AG10803 (cell line): ENCODE results near the gene ITFG1.
A peak's percentile ranks its signal among the peaks of the same experiment; 100 is the strongest.

Source experiments
- DNase-seq: peaks from one replicate; pipeline ENCODE4 v3.0.0; 2010; ENCODE audit warnings: low read depth
- H3K4me3 ChIP-seq: 2 replicates; pipeline ENCODE4 v1.5.1; 2011; ENCODE audit warnings: mild to moderate bottlenecking, low read length, control low read depth
- CTCF ChIP-seq: conservative IDR thresholded peaks from 2 replicates; pipeline ENCODE4 v1.5.1; 2011; ENCODE audit warnings: mild to moderate bottlenecking, low read length, control low read depth, inconsistent platforms

Gene ITFG1

DNA sequence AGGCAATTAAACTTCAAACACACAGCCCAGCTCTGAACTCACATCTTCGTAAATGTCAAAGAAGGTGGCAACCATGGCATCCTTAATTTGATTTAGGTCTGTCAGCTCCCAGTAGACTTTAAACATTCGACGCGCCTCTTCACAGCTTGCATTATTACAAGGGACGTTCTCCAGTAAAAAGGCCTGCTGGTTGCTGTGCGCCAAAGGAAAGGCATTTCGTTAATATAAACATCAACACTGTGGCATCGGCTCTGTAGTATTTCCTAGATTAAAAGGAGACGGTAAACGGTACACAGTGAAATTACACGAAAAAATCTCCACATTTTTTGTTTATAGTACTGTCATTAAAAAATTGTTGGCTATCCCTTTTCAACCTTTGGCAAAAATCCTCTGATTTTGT lies 200.4 kb downstream of the ITFG1 start:
- DNase-seq = no peak
- TF ChIP-seq CTCF = no peak
- H3K4me3 ChIP-seq = no peak overlapping the region

- peak; percentile 73 for TF ChIP-seq CTCF
- H3K4me3 ChIP-seq = no peak overlapping the region
- peak; percentile 10 for DNase-seq
Measured at GRCh38 chr16:47258874-47259461, 201.9 kb downstream of the ITFG1 start.

DNA sequence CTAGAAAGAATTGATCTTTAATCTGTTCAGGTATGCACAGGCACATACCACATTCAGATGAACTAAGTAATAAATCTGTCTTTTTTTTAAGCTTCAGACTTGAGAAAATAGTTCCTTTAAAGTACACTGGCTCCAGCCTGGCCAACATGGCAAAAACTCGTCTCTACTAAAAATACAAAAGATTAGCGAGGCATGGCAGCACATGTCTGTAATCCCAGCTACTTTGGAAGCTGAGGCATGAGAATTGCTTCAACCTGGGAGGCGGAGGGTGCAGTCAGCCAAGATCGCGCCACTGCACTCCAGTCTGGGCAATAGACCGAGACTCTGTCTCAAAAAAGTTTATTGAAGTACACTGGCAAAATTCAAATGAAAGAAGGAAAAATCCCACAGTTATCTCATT lies 206.1 kb downstream of the ITFG1 start:
- H3K4me3 ChIP-seq = no peak overlapping the region
- no peak for DNase-seq
- TF ChIP-seq CTCF = no peak

DNA sequence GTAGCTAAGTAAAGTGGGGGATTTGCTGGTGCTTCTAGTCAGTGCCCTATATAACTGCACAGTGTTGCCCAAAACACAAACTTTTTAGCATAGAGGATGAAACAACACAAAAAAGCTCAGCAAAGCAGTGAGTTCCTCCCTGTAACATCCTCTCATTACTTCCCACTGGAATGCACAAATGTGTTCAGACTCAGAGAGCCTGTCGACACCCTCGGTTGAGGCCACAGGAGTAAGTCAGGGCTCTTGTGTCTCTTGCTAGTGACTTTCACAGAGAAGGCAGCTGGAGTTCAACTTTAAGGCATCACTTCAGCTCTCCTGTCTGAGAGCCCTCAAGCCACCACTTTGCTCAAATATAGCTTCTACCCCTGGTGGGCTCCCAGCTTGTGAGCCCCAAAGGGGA lies 209.9 kb downstream of the ITFG1 start:
- no peak for TF ChIP-seq CTCF
- peak; percentile 6 for DNase-seq

GRCh38 chr16:47247690-47248089 lies 213.2 kb downstream of the ITFG1 start:
- H3K4me3 ChIP-seq = no peak overlapping the region
- TF ChIP-seq CTCF = no peak
- DNase-seq = no peak

More for the DNA sequence above, 209.9 kb downstream of the ITFG1 start:
- no peak overlapping the region for H3K4me3 ChIP-seq

GRCh38 chr16:47244206-47244605 lies 216.7 kb downstream of the ITFG1 start:
- TF ChIP-seq CTCF = no peak
- H3K4me3 ChIP-seq = no peak overlapping the region
- no peak for DNase-seq

DNA sequence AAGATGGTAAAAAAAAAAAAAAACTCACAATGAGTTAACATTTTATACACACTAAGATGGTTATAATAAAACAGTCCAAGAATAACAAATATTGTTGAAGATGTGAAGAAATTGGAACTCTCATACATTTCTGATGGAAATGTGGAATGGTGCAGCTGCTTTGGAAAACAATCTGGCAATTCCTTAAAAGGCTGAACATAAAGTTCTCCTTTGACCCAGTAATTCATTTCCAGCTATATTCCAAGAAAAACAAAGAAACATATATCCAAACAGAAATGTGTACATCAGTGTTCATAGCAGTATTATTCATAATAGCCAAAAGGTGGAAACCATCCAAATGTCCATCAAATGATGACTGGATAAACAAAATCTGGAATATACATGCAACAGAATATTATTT lies 219.8 kb downstream of the ITFG1 start:
- no peak overlapping the region for H3K4me3 ChIP-seq
- no peak for DNase-seq
- TF ChIP-seq CTCF = no peak
